ENCODE results near the gene KLHL30. TPM values are rescaled to one million over a fixed set of nuclear protein-coding genes. Genes with fewer than 3 reads are reported as not detected.

KLHL30 gene
- total RNA-seq, 1 donor from 2014 or later = 0.71 TPM

- no peaks in the 10 kb centered on the region for H3K9me3 ChIP-seq
- DNase-seq (no peak), ATAC-seq (no peak)
- no peak overlapping the region for H3K27ac ChIP-seq
- no peak overlapping the region for H3K4me3 ChIP-seq
- no peak for TF ChIP-seq CTCF (IDR thresholded peaks at IDR 0.05)
- H3K36me3 ChIP-seq = peaks cover 84% of the 10 kb centered on the region
- no peaks in the 10 kb centered on the region for H3K27me3 ChIP-seq (ENCODE audit: low read depth)
- intact Hi-C loops (cut with DNase I) = no loop called here
- H3K4me1 ChIP-seq = peaks cover 21% of the 10 kb centered on the region
These were observed 33.2 kb downstream of the KLHL30 start for GRCh38 chr2:238171575-238172187.

GRCh38 chr2:238172439-238172838, 34.0 kb downstream of the KLHL30 start:
- peaks cover 91% of the 10 kb centered on the region for H3K36me3 ChIP-seq
- ATAC-seq (no peak), DNase-seq (no peak)
- intact Hi-C loops (cut with DNase I) = no loop called here
- H3K27ac ChIP-seq = no peak overlapping the region
- H3K27me3 ChIP-seq (ENCODE audit: low read depth) = no peaks in the 10 kb centered on the region
- H3K4me1 ChIP-seq = peaks cover 21% of the 10 kb centered on the region
- no peaks in the 10 kb centered on the region for H3K9me3 ChIP-seq
- no peak overlapping the region for H3K4me3 ChIP-seq
- no peak for TF ChIP-seq CTCF (IDR thresholded peaks at IDR 0.05)

- H3K9me3 ChIP-seq = no peaks in the 10 kb centered on the region
- DNase-seq (no peak), ATAC-seq (no peak)
- H3K4me1 ChIP-seq = peaks cover 21% of the 10 kb centered on the region
- H3K27me3 ChIP-seq (ENCODE audit: low read depth) = no peaks in the 10 kb centered on the region
- intact Hi-C loops (cut with DNase I) = no loop called here
- no peak overlapping the region for H3K4me3 ChIP-seq
- H3K36me3 ChIP-seq = peaks cover 94% of the 10 kb centered on the region
- no peak overlapping the region for H3K27ac ChIP-seq
- TF ChIP-seq CTCF (IDR thresholded peaks at IDR 0.05) = no peak
These were observed 35.2 kb downstream of the KLHL30 start for GRCh38 chr2:238173692-238174091.

GRCh38 chr2:238174291-238174690, 35.8 kb downstream of the KLHL30 start:
- TF ChIP-seq CTCF (IDR thresholded peaks at IDR 0.05) = no peak
- ATAC-seq (no peak), DNase-seq (no peak)
- H3K27ac ChIP-seq = no peak overlapping the region
- no peaks in the 10 kb centered on the region for H3K27me3 ChIP-seq (ENCODE audit: low read depth)
- no peak overlapping the region for H3K4me3 ChIP-seq
- H3K36me3 ChIP-seq = peaks cover 94% of the 10 kb centered on the region
- peaks cover 16% of the 10 kb centered on the region for H3K4me1 ChIP-seq
- H3K9me3 ChIP-seq = no peaks in the 10 kb centered on the region
- intact Hi-C loops (cut with DNase I) = no loop called here

GRCh38 chr2:238174701-238175100, 36.2 kb downstream of the KLHL30 start:
- H3K36me3 ChIP-seq = peaks cover 94% of the 10 kb centered on the region
- intact Hi-C loops (cut with DNase I) = no loop called here

More at GRCh38 chr2:238174701-238175100, 36.2 kb downstream of the KLHL30 start:
- no peak overlapping the region for H3K27ac ChIP-seq
- H3K27me3 ChIP-seq (ENCODE audit: low read depth) = no peaks in the 10 kb centered on the region
- H3K4me1 ChIP-seq = peaks cover 12% of the 10 kb centered on the region
- H3K4me3 ChIP-seq = no peak overlapping the region
- TF ChIP-seq CTCF (IDR thresholded peaks at IDR 0.05) = no peak
- ATAC-seq = peak in 1 of 2 donors; percentile 38
- no peaks in the 10 kb centered on the region for H3K9me3 ChIP-seq
- no peak for DNase-seq
